ENCODE results near the gene SPRR1B.
"Not testable (repeated sequence)": the region's sequence is repeated elsewhere in the genome, so short reads cannot be mapped to it uniquely, and the experiment has no call there.

The SPRR1B gene, protein sequence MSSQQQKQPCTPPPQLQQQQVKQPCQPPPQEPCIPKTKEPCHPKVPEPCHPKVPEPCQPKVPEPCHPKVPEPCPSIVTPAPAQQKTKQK

GRCh38 chr1:153030895-153031294 lies at the start of gene SPRR1B:
Gene SPRR1B (plus strand): TSS chr1:153031203. CDS start chr1:153032346, 1,143 bp downstream.
- DNase-seq (ENCODE audit: low read depth in 2 of 2) = no peak

- no peak for DNase-seq (ENCODE audit: low read depth in 2 of 2)
These were observed 48.9 kb upstream of the SPRR1B start for GRCh38 chr1:152982076-152982475.

GRCh38 chr1:152983234-152983633 lies 47.8 kb upstream of the SPRR1B start:
- DNase-seq (ENCODE audit: low read depth in 2 of 2) = no peak

DNA sequence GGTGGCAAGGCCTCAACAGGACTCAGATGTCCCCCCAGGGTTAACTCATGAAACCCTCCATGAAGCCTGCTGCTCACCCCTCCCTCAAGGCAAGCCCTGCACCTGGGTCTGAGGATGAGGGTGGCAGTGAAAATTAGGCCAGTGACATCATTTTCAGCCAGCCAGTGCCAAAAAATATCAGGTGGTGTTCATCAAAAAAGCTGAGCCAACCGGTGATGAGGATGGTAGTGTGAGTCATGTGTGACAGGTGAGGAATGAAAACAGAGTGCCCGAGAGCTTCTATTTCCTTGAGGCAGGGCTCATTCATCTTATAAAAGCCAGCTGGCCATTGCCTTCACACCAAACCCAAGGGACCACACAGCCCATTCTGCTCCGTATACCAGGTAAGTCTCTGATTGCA lies 47.3 kb upstream of the SPRR1B start, which contains the start of gene SPRR1A:
TSS of gene SPRR1A (plus strand) at position 339 of the 400 bp plus-strand sequence. CDS start 1,150 bp downstream, outside the sequence.
- DNase-seq (ENCODE audit: low read depth in 2 of 2) = no peak

DNA sequence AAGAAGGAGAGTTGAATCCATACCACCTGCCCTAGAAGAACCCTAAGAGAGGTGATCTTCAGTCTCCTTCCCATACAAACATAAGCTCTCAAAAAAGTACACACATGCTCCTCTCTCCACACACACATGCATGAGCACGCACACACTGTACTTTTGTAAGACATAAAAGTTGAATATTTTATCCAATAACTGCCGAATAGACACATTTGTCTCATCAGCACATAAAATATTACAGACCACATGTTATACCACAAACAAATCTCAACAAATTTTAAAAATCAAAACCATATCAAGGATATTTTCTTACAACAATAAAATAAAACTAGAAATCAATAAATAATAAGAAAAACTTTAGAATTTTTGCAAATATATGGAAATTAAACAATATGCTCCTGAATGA lies 44.4 kb upstream of the SPRR1B start:
- DNase-seq (ENCODE audit: low read depth in 2 of 2) = no peak

GRCh38 chr1:152993186-152993585 lies 37.8 kb upstream of the SPRR1B start:
- DNase-seq (ENCODE audit: low read depth in 2 of 2) = no peak

- DNase-seq (ENCODE audit: low read depth in 2 of 2) = no peak
These were observed 35.2 kb upstream of the SPRR1B start for GRCh38 chr1:152995842-152996241.

- no peak for DNase-seq (ENCODE audit: low read depth in 2 of 2)
These were observed 34.2 kb upstream of the SPRR1B start for GRCh38 chr1:152996633-152997400.

- DNase-seq (ENCODE audit: low read depth in 2 of 2) = no peak
These were observed 33.1 kb upstream of the SPRR1B start for GRCh38 chr1:152997901-152998300.

- DNase-seq (ENCODE audit: low read depth in 2 of 2) = no peak
These were observed 32.5 kb upstream of the SPRR1B start for GRCh38 chr1:152998476-152998875.

DNA sequence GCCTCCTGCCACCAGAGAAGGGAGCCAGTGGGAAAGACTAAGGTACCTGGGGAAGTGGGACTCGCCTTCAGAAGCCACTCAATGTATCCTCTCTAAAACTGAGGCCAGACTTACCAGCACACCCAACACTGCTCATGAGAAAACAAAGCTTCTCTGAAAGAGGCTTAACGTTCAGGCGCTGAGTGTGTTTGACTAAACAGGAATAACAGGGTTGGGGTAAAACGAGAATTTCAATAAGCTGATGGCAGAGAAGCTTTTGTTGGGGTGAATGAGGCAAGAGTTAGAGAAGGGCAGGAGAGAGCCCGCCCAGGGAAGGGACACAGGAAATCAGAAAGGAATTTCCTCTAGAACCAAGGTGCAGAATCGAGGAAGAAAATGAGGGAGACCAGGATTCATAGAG lies 31.2 kb upstream of the SPRR1B start:
- no peak for DNase-seq (ENCODE audit: low read depth in 2 of 2)

GRCh38 chr1:153000294-153000693 lies 30.7 kb upstream of the SPRR1B start:
- no peak for DNase-seq (ENCODE audit: low read depth in 2 of 2)

- no peak for DNase-seq (ENCODE audit: low read depth in 2 of 2)
These were observed 29.6 kb upstream of the SPRR1B start, which contains the start of gene SPRR3 for GRCh38 chr1:153001382-153001781. Gene SPRR3 (plus strand): TSS chr1:153001749. CDS start chr1:153003021, 1,272 bp downstream.

DNA sequence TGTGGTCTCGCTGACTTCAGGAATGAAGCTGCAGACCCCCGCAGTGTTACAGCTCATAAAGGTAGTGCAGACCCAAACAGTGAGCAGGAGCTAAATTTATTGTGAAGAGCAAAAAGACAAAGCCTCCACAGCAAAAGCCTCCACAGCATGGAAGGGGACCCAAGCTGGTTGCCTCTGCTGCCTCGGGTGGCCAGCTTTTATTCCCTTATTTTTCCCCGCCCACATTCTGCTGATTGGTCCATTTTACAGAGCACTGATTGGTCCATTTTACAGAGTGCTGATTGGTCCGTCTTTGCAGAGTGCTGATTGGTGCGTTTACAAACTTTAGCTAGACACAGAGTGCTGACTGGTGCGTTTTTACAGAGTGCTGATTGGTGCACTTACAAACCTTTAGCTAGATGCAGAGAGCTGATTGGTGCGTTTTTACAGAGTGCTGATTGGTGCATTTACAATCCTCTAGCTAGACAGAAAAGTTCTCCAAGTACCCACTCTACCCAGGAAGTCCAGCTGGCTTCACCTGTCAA lies 19.7 kb upstream of the SPRR1B start:
- DNase-seq (ENCODE audit: low read depth in 2 of 2) = not testable (repeated sequence)

DNA sequence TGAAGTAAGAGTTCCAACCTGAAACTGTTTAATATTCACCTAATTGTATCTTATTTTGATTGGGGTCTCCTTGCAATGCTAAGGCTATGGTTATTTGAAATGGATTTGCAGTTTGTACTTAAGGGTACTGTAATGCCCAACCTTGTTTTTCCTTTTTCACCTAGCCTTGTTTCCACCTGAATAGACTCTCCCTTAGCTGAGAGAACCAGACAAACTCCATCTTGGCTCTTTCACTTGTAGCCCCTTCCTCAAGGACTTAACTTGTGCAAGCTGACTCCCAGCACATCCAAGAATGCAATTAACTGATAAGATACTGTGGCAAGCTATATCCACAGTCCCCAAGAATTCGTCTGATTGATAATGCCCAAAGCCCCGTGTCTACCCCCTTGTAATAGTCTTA lies 9.2 kb upstream of the SPRR1B start:
- not testable (repeated sequence) for DNase-seq (ENCODE audit: low read depth in 2 of 2)

GRCh38 chr1:153022340-153022739 lies 8.7 kb upstream of the SPRR1B start:
- DNase-seq (ENCODE audit: low read depth in 2 of 2) = not testable (repeated sequence)

GRCh38 chr1:153023109-153023508 lies 7.9 kb upstream of the SPRR1B start:
- DNase-seq (ENCODE audit: low read depth in 2 of 2) = no peak

DNA sequence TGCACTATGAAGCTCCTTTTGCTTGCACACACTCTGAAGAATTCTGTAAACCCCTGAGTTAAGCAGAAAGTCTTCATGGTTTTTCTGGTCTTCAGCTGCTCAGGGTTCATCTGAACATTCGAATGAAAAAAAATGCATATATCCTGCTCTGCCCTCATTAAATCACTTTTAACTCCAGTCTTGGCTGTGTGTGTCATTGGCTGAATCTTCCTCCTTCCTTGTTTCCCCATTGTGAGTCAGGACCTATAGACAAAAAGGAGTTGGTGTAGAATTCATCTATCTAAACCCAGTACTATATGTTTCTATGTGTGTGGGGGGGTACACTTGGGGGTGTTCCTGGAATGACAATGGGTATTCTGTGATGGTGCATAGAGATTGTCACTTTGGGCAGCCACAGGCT lies 6.6 kb upstream of the SPRR1B start:
- DNase-seq (ENCODE audit: low read depth in 2 of 2) = no peak

- DNase-seq (ENCODE audit: low read depth in 2 of 2) = no peak
These were observed 5.2 kb upstream of the SPRR1B start for GRCh38 chr1:153025797-153026196.

GRCh38 chr1:153028766-153029165 lies 2.2 kb upstream of the SPRR1B start:
- no peak for DNase-seq (ENCODE audit: low read depth in 2 of 2)

GRCh38 chr1:153032073-153032472 lies 1.1 kb downstream of the SPRR1B start:
- no peak for DNase-seq (ENCODE audit: low read depth in 2 of 2)

DNA sequence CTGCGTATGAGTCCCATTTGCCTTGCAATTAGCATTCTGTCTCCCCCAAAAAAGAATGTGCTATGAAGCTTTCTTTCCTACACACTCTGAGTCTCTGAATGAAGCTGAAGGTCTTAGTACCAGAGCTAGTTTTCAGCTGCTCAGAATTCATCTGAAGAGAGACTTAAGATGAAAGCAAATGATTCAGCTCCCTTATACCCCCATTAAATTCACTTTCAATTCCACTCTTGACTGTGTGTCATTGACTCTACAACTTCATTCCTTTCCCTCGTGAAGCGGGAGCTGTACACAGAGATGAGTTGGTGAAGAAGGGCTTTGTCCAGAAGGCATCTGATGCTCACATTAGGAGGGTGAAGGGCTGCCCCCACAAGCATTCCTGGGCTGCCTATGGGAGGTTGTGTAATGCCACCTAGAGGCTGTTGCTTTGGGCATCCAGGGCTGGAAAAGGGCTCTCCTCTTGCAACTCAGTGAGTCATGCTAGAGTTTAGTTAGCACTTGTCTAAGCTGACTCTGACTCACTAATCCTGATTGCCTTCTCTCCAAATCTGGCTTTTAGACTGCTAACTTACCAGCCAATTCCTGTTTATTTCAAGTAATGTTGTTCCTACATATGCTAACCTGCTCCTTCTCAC lies 1.8 kb downstream of the SPRR1B start:
- DNase-seq (ENCODE audit: low read depth in 2 of 2) = no peak

DNA sequence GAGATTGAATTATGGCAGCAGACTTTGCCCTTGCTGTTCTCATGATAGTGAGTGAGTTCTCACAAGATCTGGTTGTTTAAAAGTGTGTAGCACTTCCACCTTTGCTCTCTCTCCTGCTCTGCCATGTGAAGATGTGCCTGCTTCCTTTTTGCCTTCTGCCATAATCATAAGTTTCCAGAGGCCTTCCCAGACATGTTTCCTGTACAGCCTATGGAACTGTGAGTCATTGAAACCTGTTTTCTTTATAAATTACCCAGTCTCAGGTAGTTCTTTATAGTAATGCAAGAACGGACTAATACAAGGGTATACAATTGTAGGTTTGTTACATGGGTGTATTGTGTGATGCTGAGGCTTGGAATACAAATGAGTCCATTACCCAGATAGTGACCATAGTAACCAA lies 4.2 kb downstream of the SPRR1B start:
- no peak for DNase-seq (ENCODE audit: low read depth in 2 of 2)

All from fibroblast of skin of left biceps (primary cell).